ENCODE data around the gene ROGDI. TPM values are rescaled to one million over a fixed set of nuclear protein-coding genes. Genes with fewer than 3 reads are reported as not detected.

The ROGDI gene
- total and polyA plus RNA-seq, 10 of the 15 experiments (the other 5 are each of a cell fraction or from before 2014, with no cell fraction given): 0.40 to 23.5 (median 12.3) TPM

DNA sequence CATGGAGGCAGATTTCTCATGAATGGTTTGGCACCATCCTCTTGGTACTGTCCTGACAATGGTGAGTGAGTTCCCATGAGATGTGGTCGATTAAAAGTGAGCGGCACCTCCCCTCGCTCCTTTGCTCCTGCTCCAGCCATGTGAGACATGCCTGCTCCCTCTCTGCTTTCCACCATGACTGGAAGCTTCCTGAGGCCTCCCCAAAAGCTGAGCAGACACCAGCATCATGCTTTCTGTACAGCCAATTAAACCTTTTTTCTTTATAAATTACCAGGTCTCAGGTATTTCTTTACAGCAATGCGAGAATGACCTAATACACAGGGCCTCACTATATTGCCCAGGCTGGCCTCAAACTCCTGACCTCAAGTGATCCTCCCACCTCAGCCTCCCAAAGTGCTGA, 47.6 kb downstream of the ROGDI start:
- FAIRE-seq (no peak), DNase-seq (ENCODE audit: low read depth, low spot score) (no peak), ATAC-seq (no peak)
- Histone ChIP-seq H3K36me3 (ENCODE audit: control insufficient read depth in 2 of 2, insufficient read depth in 2 of 2, low read length in 1 of 2) (peaks cover 11 to 17% of the 10 kb centered on the region in 2 experiments), H3K27ac (ENCODE audit: control insufficient read depth, insufficient read depth) (no peak overlapping the region), H3K79me2 (ENCODE audit: control insufficient read depth, insufficient read depth, low read length) (no peaks in the 10 kb centered on the region), H3K9ac (ENCODE audit: control insufficient read depth, insufficient read depth, low read length) (no peak overlapping the region), H3K9me3 (replicated peaks; ENCODE audit: control insufficient read depth, insufficient read depth, low read length) (peaks cover 4% of the 10 kb centered on the region; the same call in 1 of the 3 replicates), H2AFZ (ENCODE audit: control insufficient read depth, low read depth, low read length) (no peak overlapping the region), H4K20me1 (ENCODE audit: control insufficient read depth, insufficient read depth) (no peaks in the 10 kb centered on the region), H3K27me3 (replicated peaks in 1 of 2; ENCODE audit: control insufficient read depth in 2 of 2, insufficient read depth in 2 of 2, low read length in 1 of 2) (no peaks in the 10 kb centered on the region), H3K4me3 (no peak overlapping the region), H3K4me2 (ENCODE audit: control insufficient read depth, insufficient read depth) (no peak overlapping the region), H3K4me1 (ENCODE audit: control insufficient read depth, insufficient read depth, low read length) (peaks cover 2% of the 10 kb centered on the region)
- ChIA-PET POLR2A (no interaction called here), SMC1A (ENCODE audit: uncharacterized antibody, unreplicated experiment) (no interaction called here), CTCF (no interaction called here), RAD21 (ENCODE audit: unreplicated experiment) (no interaction called here)
- TF ChIP-seq NKRF (conservative IDR thresholded peaks at IDR 0.05) (no peak), NFIC (IDR thresholded peaks at IDR 0.05; ENCODE audit: low read depth, low read length) (no peak), MTA3 (IDR thresholded peaks at IDR 0.05; ENCODE audit: borderline replicate concordance, low read length) (no peak), USF2 (IDR thresholded peaks at IDR 0.05; ENCODE audit: borderline replicate concordance, low read depth, low read length) (no peak), BCL3 (IDR thresholded peaks at IDR 0.05; ENCODE audit: borderline replicate concordance, insufficient read depth, low read depth, low read length, poor library complexity, severe bottlenecking) (no peak), CBFB (IDR thresholded peaks at IDR 0.05; ENCODE audit: low read depth) (no peak), MXI1 (IDR thresholded peaks at IDR 0.05; ENCODE audit: low read depth, low read length) (no peak), CBX3 (IDR thresholded peaks at IDR 0.05; ENCODE audit: borderline replicate concordance, low read depth) (no peak), YBX1 (IDR thresholded peaks at IDR 0.05) (no peak), EED (IDR thresholded peaks at IDR 0.05; ENCODE audit: low read depth) (no peak), CEBPB (IDR thresholded peaks at IDR 0.05; ENCODE audit: borderline replicate concordance in 1 of 2, low read depth in 2 of 2, low read length in 2 of 2) (no peak), STAT1 (conservative IDR thresholded peaks at IDR 0.05) (no peak), TCF7 (IDR thresholded peaks at IDR 0.05; ENCODE audit: borderline replicate concordance) (no peak), CREB1 (IDR thresholded peaks at IDR 0.05; ENCODE audit: low read depth) (no peak), BCL11A (IDR thresholded peaks at IDR 0.05; ENCODE audit: low read depth, low read length) (no peak), ZSCAN29 (IDR thresholded peaks at IDR 0.05) (no peak), FOXK2 (IDR thresholded peaks at IDR 0.05) (no peak), ESRRA (IDR thresholded peaks at IDR 0.05; ENCODE audit: low read length) (no peak)
- TF ChIP-seq, protein P1, sequence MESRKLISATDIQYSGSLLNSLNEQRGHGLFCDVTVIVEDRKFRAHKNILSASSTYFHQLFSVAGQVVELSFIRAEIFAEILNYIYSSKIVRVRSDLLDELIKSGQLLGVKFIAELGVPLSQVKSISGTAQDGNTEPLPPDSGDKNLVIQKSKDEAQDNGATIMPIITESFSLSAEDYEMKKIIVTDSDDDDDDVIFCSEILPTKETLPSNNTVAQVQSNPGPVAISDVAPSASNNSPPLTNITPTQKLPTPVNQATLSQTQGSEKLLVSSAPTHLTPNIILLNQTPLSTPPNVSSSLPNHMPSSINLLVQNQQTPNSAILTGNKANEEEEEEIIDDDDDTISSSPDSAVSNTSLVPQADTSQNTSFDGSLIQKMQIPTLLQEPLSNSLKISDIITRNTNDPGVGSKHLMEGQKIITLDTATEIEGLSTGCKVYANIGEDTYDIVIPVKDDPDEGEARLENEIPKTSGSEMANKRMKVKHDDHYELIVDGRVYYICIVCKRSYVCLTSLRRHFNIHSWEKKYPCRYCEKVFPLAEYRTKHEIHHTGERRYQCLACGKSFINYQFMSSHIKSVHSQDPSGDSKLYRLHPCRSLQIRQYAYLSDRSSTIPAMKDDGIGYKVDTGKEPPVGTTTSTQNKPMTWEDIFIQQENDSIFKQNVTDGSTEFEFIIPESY (IDR thresholded peaks at IDR 0.05): no peak
- in situ Hi-C loops (cut with MboI): no loop called here
- WGBS (ENCODE audit: insufficient coverage, insufficient replicate concordance, low lambda C conversion rate, missing lambda C conversion rate): 98% methylated on average over 4 of the region's 4 CpGs
- intact Hi-C loops (cut with micrococcal nuclease; ENCODE audit: unreplicated experiment): no loop called here
- no TSS peak for BruUV-seq (replicated peaks)
